Breast epithelium (tissue), 4 donors: ENCODE measurements around the gene VPS41. TPM values are rescaled to one million over a fixed set of nuclear protein-coding genes. Genes with fewer than 3 reads are reported as not detected.

ENCODE experiments used
- DNase-seq, 2 donors: peaks; one replicate each; pipeline ENCODE4 v3.0.0-alpha.2; 2019; ENCODE audit warnings: low spot score in 2 of 2
- H3K27ac ChIP-seq, 2 donors: fragments of 200-600 bp; sonication (generic) in 1 of 2; one replicate each; pipeline ENCODE4 v1.5.1; 2016 to 2019; ENCODE audit warnings: mild to moderate bottlenecking in 1 of 2
- H3K27me3 ChIP-seq, 2 donors: fragments of 200-600 bp; sonication (generic) in 1 of 2; one replicate each; pipeline versions ENCODE4 v1.5.1 to v1.6.0; 2017 to 2019; ENCODE audit warnings: control low read depth in 1 of 2, mild to moderate bottlenecking in 1 of 2
- H3K36me3 ChIP-seq: fragments of 200-600 bp; one replicate; pipeline ENCODE4 v1.5.1; 2019
- H3K4me1 ChIP-seq, 2 donors: fragments of 200-600 bp; sonication (generic); one replicate each; pipeline ENCODE4 v1.5.1; 2016 to 2019; ENCODE audit warnings: control low read depth in 1 of 2
- H3K4me3 ChIP-seq, 3 donors: fragments of 200-600 bp; sonication (generic); 1 replicate in 2 of 3; 2 replicates in 1 of 3; pipeline ENCODE4 v1.5.1; 2016 to 2019; ENCODE audit warnings: mild to moderate bottlenecking in 3 of 3, moderate library complexity in 2 of 3
- H3K9me3 ChIP-seq, 2 donors: fragments of 200-600 bp; sonication (generic) in 1 of 2; one replicate each; pipeline ENCODE4 v1.5.1; 2016 to 2019; ENCODE audit warnings: control low read depth in 1 of 2
- CTCF ChIP-seq, 3 donors: fragments of 450-650 bp; IDR thresholded peaks; one replicate each; pipeline ENCODE4 v1.5.1; 2016 to 2017; ENCODE audit warnings: antibody characterized with exemption in 3 of 3, mild to moderate bottlenecking in 3 of 3, moderate library complexity in 3 of 3
- POLR2A ChIP-seq: fragments of 450-650 bp; IDR thresholded peaks from one replicate; pipeline ENCODE4 v1.6.1; 2016; ENCODE audit warnings: antibody characterized with exemption, mild to moderate bottlenecking, moderate library complexity
- POLR2AphosphoS5 ChIP-seq, 3 donors: sonication (generic); formaldehyde crosslinking; IDR thresholded peaks; one replicate each; pipeline ENCODE4 v1.6.1; 2017; ENCODE audit warnings: antibody characterized with exemption in 3 of 3
- intact Hi-C: fragments of 100-400 bp; cut with DNase I; formaldehyde crosslinking; loops from one replicate; pipeline ENCODE4 v1.15.1; 2023; ENCODE audit warnings: low total_unique reads
- total RNA-seq, 3 donors: library from RNA; depleted of rRNA; stranded (reverse); fragments of >200 nt; gene quantifications; one replicate each; pipeline ENCODE4 v1.1.0, GENCODE V29; 2016

Gene VPS41
- total RNA-seq, 3 donors from 2014 or later, result 40.6 to 55.8 (median 45.8) TPM

GRCh38 chr7:38699471-38699870, 209.5 kb downstream of the VPS41 start:
- no peaks in the 10 kb centered on the region for H3K36me3 ChIP-seq
- TF ChIP-seq POLR2A (no peak), CTCF (IDR thresholded peaks at IDR 0.05) (no peak)
- intact Hi-C loops, result no loop called here
- H3K27ac ChIP-seq, result no peak overlapping the region
- no peak for DNase-seq
- no peaks in the 10 kb centered on the region for H3K4me1 ChIP-seq
- no peaks in the 10 kb centered on the region for H3K9me3 ChIP-seq
- H3K4me3 ChIP-seq, result no peak overlapping the region
- no peaks in the 10 kb centered on the region for H3K27me3 ChIP-seq

GRCh38 chr7:38694326-38694725, 214.7 kb downstream of the VPS41 start:
- DNase-seq, result no peak
- Histone ChIP-seq H3K27ac (no peak overlapping the region), H3K4me1 (no peaks in the 10 kb centered on the region), H3K9me3 (no peaks in the 10 kb centered on the region), H3K27me3 (no peaks in the 10 kb centered on the region), H3K36me3 (no peaks in the 10 kb centered on the region), H3K4me3 (no peak overlapping the region)
- intact Hi-C loops, result no loop called here
- no peak for TF ChIP-seq POLR2AphosphoS5 (IDR thresholded peaks at IDR 0.05)
- no peak for TF ChIP-seq CTCF (IDR thresholded peaks at IDR 0.05)
- TF ChIP-seq POLR2A, result no peak

GRCh38 chr7:38686888-38687287, 222.1 kb downstream of the VPS41 start:
- intact Hi-C loops, result no loop called here
- Histone ChIP-seq H3K9me3 (peaks cover 0 to 4% of the 10 kb centered on the region in 2 donors), H3K36me3 (no peaks in the 10 kb centered on the region), H3K27me3 (no peaks in the 10 kb centered on the region), H3K4me1 (no peaks in the 10 kb centered on the region), H3K27ac (no peak overlapping the region), H3K4me3 (no peak overlapping the region)
- no peak for DNase-seq
- TF ChIP-seq POLR2A (no peak), CTCF (IDR thresholded peaks at IDR 0.05) (no peak), POLR2AphosphoS5 (IDR thresholded peaks at IDR 0.05) (no peak)

- Histone ChIP-seq H3K27ac (no peak overlapping the region), H3K27me3 (no peaks in the 10 kb centered on the region), H3K4me3 (no peak overlapping the region), H3K4me1 (no peaks in the 10 kb centered on the region), H3K36me3 (no peaks in the 10 kb centered on the region), H3K9me3 (peaks cover 0 to 4% of the 10 kb centered on the region in 2 donors)
- no peak for DNase-seq
- intact Hi-C loops, result no loop called here
- TF ChIP-seq CTCF (IDR thresholded peaks at IDR 0.05), result no peak
- no peak for TF ChIP-seq POLR2AphosphoS5 (IDR thresholded peaks at IDR 0.05)
- TF ChIP-seq POLR2A, result no peak
Measured at GRCh38 chr7:38685851-38686250, 223.1 kb downstream of the VPS41 start.

GRCh38 chr7:38682606-38683005, 226.4 kb downstream of the VPS41 start:
- Histone ChIP-seq H3K9me3 (no peaks in the 10 kb centered on the region), H3K27ac (no peak overlapping the region), H3K4me3 (no peak overlapping the region), H3K4me1 (no peaks in the 10 kb centered on the region), H3K36me3 (no peaks in the 10 kb centered on the region), H3K27me3 (no peaks in the 10 kb centered on the region)
- no peak for TF ChIP-seq CTCF (IDR thresholded peaks at IDR 0.05)
- no peak for TF ChIP-seq POLR2A
- TF ChIP-seq POLR2AphosphoS5 (IDR thresholded peaks at IDR 0.05), result no peak
- intact Hi-C loops, result no loop called here
- no peak for DNase-seq
